Mesendoderm (in vitro differentiated cells): ENCODE measurements around the gene FGF22.

Source experiments
- DNase-seq: peaks from one replicate; pipeline ENCODE4 v3.0.0; 2013
- H2AK5ac ChIP-seq: 2 replicates; pipeline ENCODE4 v1.6.1; 2013; ENCODE audit warnings: low read length, inconsistent platforms
- H2BK120ac ChIP-seq: 2 replicates; pipeline ENCODE4 v1.6.1; 2013; ENCODE audit warnings: low read depth, mild to moderate bottlenecking, low read length, moderate library complexity, mixed read lengths
- H2BK15ac ChIP-seq: replicated peaks from 2 replicates; pipeline ENCODE4 v1.6.1; 2013; ENCODE audit warnings: low read depth, mild to moderate bottlenecking, moderate library complexity
- H2BK5ac ChIP-seq: 2 replicates; pipeline ENCODE4 v1.6.1; 2013; ENCODE audit warnings: low read length, inconsistent platforms
- H3K18ac ChIP-seq: 2 replicates; pipeline ENCODE4 v1.6.1; 2013; ENCODE audit warnings: mild to moderate bottlenecking, low read length, mixed read lengths
- H3K23ac ChIP-seq: one replicate; pipeline ENCODE4 v1.6.1; 2013; ENCODE audit warnings: low read length
- H3K27ac ChIP-seq: 2 replicates; pipeline ENCODE4 v1.5.1; 2013; ENCODE audit warnings: low read depth, mild to moderate bottlenecking, inconsistent platforms, low read length, moderate library complexity
- H3K27me3 ChIP-seq: 2 replicates; pipeline ENCODE4 v1.6.1; 2013; ENCODE audit warnings: low read length, control low read depth, mild to moderate bottlenecking, inconsistent platforms; ENCODE audit not compliant: insufficient read depth, poor library complexity
- H3K36me3 ChIP-seq: 2 replicates; pipeline ENCODE4 v1.6.1; 2013; ENCODE audit warnings: low read length, inconsistent platforms; ENCODE audit not compliant: control insufficient read depth, insufficient read depth
- H3K4ac ChIP-seq: one replicate; pipeline ENCODE4 v1.6.1; 2013; ENCODE audit warnings: low read depth, mild to moderate bottlenecking, low read length, moderate library complexity
- H3K4me1 ChIP-seq: 2 replicates; pipeline ENCODE4 v1.6.1; 2013; ENCODE audit warnings: low read depth, low read length, inconsistent platforms; ENCODE audit not compliant: control insufficient read depth
- H3K4me2 ChIP-seq: 2 replicates; pipeline ENCODE4 v1.6.1; 2013; ENCODE audit warnings: low read length
- H3K4me3 ChIP-seq: 2 replicates; pipeline ENCODE4 v1.5.1; 2013; ENCODE audit warnings: mild to moderate bottlenecking, low read length
- H3K56ac ChIP-seq: one replicate; pipeline ENCODE4 v1.6.1; 2013; ENCODE audit warnings: low read length
- H3K79me1 ChIP-seq: 2 replicates; pipeline ENCODE4 v1.6.1; 2013; ENCODE audit warnings: low read length, inconsistent platforms
- H3K79me2 ChIP-seq: 2 replicates; pipeline ENCODE4 v1.6.1; 2013; ENCODE audit warnings: mild to moderate bottlenecking, low read length; ENCODE audit not compliant: control insufficient read depth, insufficient read depth
- H3K9ac ChIP-seq: 2 replicates; pipeline ENCODE4 v1.6.1; 2013; ENCODE audit warnings: low read length, inconsistent platforms
- H4K5ac ChIP-seq: one replicate; pipeline ENCODE4 v1.6.1; 2013; ENCODE audit warnings: low read length
- H4K8ac ChIP-seq: one replicate; pipeline ENCODE4 v1.6.1; 2013; ENCODE audit warnings: low read depth, mild to moderate bottlenecking, control low read depth, low read length, moderate library complexity
- WGBS: extraction: QIAGEN DNeasy Blood & Tissue Kit; methylation state at CpG from one replicate; pipeline ENCODE4 v1.1.7; 2013; ENCODE audit warnings: low lambda C conversion rate, missing lambda C conversion rate; ENCODE audit not compliant: insufficient coverage; ENCODE audit errors: extremely low coverage; 5-methylcytosine and 5-hydroxymethylcytosine counted together

Gene FGF22

DNA sequence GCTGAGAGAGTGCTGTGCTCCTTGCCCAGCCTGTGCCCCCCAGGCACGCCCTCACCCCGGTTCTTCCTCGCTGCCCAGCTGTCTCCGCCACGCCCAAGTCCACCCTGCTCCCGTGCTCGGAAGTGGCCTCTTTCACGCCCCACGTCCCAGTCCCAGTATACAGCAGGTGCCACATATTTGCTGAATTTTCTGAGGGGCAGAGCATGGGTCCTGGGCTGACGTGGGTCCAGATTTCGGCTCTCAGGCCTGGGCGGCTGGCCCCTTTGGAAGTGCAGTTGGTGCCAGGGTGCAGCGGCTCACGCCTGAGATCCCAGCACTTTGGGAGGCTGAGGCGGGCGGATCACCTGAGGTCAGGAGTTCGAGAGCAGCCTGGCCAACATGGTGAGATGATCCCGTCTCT is 46.6 kb upstream of the FGF22 start:
- Histone ChIP-seq H3K27ac (no peak overlapping the region), H3K36me3 (no peaks in the 10 kb centered on the region), H4K5ac (no peak overlapping the region), H3K79me2 (no peaks in the 10 kb centered on the region), H3K18ac (no peak overlapping the region), H3K4me3 (no peak overlapping the region), H3K4ac (no peak overlapping the region), H2BK120ac (no peak overlapping the region), H2BK15ac (no peak overlapping the region), H3K9ac (no peak overlapping the region), H2AK5ac (no peak overlapping the region), H4K8ac (no peak overlapping the region), H3K79me1 (no peaks in the 10 kb centered on the region), H3K4me2 (no peak overlapping the region), H3K56ac (no peak overlapping the region), H2BK5ac (no peak overlapping the region), H3K23ac (no peak overlapping the region), H3K27me3 (peaks cover 15% of the 10 kb centered on the region), H3K4me1 (no peaks in the 10 kb centered on the region)
- no CpG with 5 or more reads among the region's 18 CpGs for WGBS
- no peak for DNase-seq

DNA sequence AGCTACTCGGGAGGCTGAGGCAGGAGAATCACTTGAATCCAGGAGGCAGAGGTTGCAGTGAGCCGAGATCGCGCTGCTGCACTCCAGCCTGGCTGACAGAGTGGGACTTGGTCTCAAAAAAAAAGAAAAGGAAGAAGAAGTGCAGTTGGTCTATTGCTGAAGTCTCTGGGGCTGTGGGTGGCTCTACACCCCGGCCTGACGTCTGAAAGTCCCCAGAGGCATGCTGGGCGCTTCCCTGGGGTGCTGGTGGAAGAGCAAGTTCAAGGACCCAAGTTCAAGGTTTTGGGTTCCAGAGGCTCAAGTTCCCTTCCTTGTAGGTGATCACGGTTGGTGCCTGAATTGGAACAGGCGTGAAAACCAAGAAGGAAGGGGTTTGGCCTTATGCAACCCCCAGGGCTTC is 46.2 kb upstream of the FGF22 start:
- Histone ChIP-seq H3K4me3 (no peak overlapping the region), H2BK15ac (no peak overlapping the region), H4K5ac (no peak overlapping the region), H3K56ac (no peak overlapping the region), H3K27ac (no peak overlapping the region), H3K4me1 (no peaks in the 10 kb centered on the region), H3K4ac (no peak overlapping the region), H3K79me1 (no peaks in the 10 kb centered on the region), H3K4me2 (no peak overlapping the region), H3K36me3 (no peaks in the 10 kb centered on the region), H3K23ac (no peak overlapping the region), H4K8ac (no peak overlapping the region), H3K79me2 (no peaks in the 10 kb centered on the region), H3K18ac (no peak overlapping the region), H2BK120ac (no peak overlapping the region), H2AK5ac (no peak overlapping the region), H3K9ac (no peak overlapping the region), H2BK5ac (no peak overlapping the region), H3K27me3 (peaks cover 15% of the 10 kb centered on the region)
- no peak for DNase-seq
- no CpG with 5 or more reads among the region's 9 CpGs for WGBS

DNA sequence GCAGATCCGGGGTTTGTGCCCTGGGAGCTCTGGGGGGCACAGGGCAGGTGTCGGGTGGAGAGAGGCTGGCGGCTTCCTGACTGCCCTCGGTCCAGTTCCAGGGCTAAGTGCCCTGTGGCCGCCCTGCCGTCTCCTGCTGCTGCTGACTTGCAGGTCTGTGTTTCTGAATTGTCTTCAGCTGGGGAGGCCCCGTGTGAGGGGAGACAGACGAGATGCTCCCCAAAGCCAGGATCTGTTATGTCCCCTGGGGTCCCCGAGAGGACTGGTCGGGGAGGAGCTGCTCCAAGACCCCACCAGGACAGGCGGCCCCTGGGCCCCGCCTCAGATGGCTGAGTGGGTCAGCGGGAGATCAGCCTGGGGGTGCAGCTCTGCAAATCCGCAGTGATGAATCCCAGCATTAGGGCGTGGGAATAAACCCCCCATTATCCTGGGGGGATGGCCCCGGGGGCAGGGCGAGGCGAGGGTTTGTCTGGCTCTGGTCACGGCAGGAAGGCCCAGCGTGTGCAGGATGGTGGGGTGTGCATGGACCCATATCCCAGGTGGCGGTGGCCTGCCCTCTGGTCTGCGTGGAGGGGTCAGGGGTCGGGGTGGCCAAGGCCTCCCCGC is 45.3 kb upstream of the FGF22 start:
- H3K23ac ChIP-seq, result no peak overlapping the region
- H2BK120ac ChIP-seq, result no peak overlapping the region
- H3K4me1 ChIP-seq, result no peaks in the 10 kb centered on the region
- H3K27me3 ChIP-seq, result peaks cover 11% of the 10 kb centered on the region
- no peak overlapping the region for H3K9ac ChIP-seq
- H3K27ac ChIP-seq, result no peak overlapping the region
- H3K56ac ChIP-seq, result no peak overlapping the region
- no peaks in the 10 kb centered on the region for H3K79me1 ChIP-seq
- H2BK15ac ChIP-seq, result no peak overlapping the region
- H2BK5ac ChIP-seq, result no peak overlapping the region
- H2AK5ac ChIP-seq, result no peak overlapping the region
- H3K4me2 ChIP-seq, result no peak overlapping the region
- WGBS, result no CpG with 5 or more reads among the region's 24 CpGs
- DNase-seq, result no peak
- no peak overlapping the region for H4K5ac ChIP-seq
- H3K4me3 ChIP-seq, result no peak overlapping the region
- no peaks in the 10 kb centered on the region for H3K36me3 ChIP-seq
- H3K4ac ChIP-seq, result no peak overlapping the region
- no peaks in the 10 kb centered on the region for H3K79me2 ChIP-seq
- H3K18ac ChIP-seq, result no peak overlapping the region
- no peak overlapping the region for H4K8ac ChIP-seq

DNA sequence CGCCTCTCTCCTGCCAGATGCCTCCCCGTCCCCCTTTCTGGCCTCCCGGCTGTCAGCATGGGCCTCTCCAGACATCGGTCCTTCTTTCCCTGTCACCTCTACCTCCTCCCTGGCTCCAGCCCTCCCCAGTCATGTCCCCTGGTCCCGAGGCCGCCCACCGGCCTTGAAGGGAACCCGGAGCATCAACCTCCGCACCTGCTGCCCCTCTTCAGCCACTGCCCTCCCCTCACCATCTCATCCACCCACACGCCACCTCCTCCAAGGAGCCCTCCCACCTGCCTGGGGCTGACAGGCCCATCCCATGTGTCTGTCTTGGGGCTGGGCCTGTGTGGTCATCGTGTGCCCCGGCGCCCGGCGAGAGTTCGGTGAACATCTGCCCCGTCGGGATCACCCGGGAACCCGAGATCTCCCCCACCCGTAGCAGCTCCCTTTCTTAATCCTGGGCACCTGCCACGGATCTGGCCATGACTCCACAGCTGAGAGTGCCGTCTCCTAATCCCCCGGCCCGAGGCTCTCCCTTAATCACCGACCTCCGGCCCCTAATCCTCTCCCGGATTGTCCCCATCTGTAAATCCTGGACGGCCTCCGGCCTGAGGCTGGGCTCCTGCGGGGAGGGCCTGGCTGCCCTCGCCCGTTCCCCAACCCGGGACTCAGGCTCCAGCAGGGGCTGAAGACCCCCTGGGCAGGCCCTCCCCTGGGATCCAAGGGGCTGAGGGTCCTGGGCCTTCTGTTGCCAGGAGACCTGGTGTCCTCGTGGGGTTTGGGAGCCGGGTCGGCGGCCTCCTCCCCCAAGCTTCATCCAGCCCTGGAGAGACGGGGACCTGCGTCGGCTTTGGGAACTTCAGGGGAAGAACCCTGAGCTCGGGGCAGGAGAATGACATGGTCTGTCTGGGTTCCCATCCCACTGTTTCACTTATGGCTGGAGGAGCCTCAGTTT is 44.1 kb upstream of the FGF22 start:
- H3K4me2 ChIP-seq, result no peak overlapping the region
- peaks cover 8% of the 10 kb centered on the region for H3K27me3 ChIP-seq
- WGBS, result no CpG with 5 or more reads among the region's 42 CpGs

DNA sequence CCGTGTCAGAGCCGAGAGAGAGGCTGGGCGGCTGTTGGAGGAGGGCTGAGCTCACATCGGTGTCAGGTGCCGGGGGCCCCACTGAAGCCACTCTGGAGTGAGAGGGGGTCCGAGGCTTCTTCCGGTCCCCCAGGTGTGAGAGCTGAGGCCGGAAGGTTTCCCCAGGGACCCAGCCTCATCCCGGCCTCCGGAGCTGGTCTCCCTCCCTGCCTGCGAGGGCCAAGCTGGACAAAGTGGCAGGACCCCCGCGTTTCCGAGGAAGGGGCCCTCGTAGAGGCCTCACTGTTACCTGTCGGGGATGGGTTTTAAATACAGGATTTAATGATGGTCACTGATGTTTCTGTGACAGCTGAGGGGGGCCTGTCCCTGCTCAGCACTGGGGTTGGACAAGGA is 43.4 kb upstream of the FGF22 start:
- Histone ChIP-seq H3K4me3 (no peak overlapping the region), H3K27ac (no peak overlapping the region), H3K23ac (no peak overlapping the region), H4K5ac (no peak overlapping the region), H3K27me3 (peaks cover 2% of the 10 kb centered on the region), H4K8ac (no peak overlapping the region), H2BK120ac (no peak overlapping the region), H3K79me2 (no peaks in the 10 kb centered on the region), H3K79me1 (no peaks in the 10 kb centered on the region), H3K4ac (no peak overlapping the region), H3K36me3 (no peaks in the 10 kb centered on the region), H2BK5ac (no peak overlapping the region), H3K4me1 (no peaks in the 10 kb centered on the region), H2AK5ac (no peak overlapping the region), H3K56ac (no peak overlapping the region), H2BK15ac (no peak overlapping the region), H3K4me2 (no peak overlapping the region), H3K18ac (no peak overlapping the region), H3K9ac (no peak overlapping the region)
- WGBS, result no CpG with 5 or more reads among the region's 16 CpGs
- no peak for DNase-seq

More for the DNA sequence above, 44.1 kb upstream of the FGF22 start:
- Histone ChIP-seq H3K4me1 (no peaks in the 10 kb centered on the region), H3K18ac (no peak overlapping the region), H3K79me2 (no peaks in the 10 kb centered on the region), H2AK5ac (no peak overlapping the region), H3K4me3 (no peak overlapping the region), H3K79me1 (no peaks in the 10 kb centered on the region), H4K5ac (no peak overlapping the region), H2BK5ac (no peak overlapping the region), H4K8ac (no peak overlapping the region), H3K23ac (no peak overlapping the region), H2BK15ac (no peak overlapping the region), H2BK120ac (no peak overlapping the region), H3K36me3 (no peaks in the 10 kb centered on the region), H3K4ac (no peak overlapping the region), H3K56ac (no peak overlapping the region), H3K9ac (no peak overlapping the region), H3K27ac (no peak overlapping the region)
- no peak for DNase-seq
